Measurements from ENCODE around the gene NOL6. TPM values are rescaled to one million over a fixed set of nuclear protein-coding genes. Genes with fewer than 3 reads are reported as not detected.
A peak's percentile ranks its signal among the peaks of the same experiment; 100 is the strongest.

NOL6 gene
- total and polyA plus RNA-seq, 9 of the 15 experiments (the other 6 are each of a cell fraction or from before 2014, with no cell fraction given): 7.7 to 58.9 (median 27.0) TPM

DNA sequence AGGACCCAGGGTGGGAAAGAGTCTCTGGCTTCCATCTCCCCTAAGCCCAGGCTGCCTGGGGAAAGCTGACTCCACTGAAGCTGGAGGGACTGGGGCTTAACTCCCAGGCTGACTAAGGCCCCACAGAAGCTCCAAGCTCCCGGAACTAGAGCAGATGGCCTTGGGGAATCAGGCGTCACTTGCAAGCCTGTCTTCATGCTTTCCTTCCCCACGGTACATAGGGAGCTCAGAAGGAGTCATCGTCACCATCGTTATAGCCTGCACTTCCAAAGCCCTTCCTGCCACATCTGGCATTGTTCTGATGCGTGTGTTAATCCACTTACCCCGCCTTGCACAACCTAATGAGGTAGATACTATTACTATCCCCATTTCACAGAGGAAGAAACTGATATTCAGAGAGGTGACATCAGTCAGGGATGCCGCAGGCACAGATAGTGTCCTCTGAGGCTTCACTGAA, 37.9 kb downstream of the NOL6 start:
- Histone ChIP-seq H3K4me1 (replicated peaks in 1 of 2; ENCODE audit: control insufficient read depth in 2 of 2, insufficient read depth in 2 of 2, low read length in 2 of 2) (peaks cover 44 to 49% of the 10 kb centered on the region in 2 experiments), H3K4me2 (ENCODE audit: insufficient read depth, low read length) (no peak overlapping the region), H3K79me2 (ENCODE audit: control insufficient read depth, insufficient read depth, low read length) (no peaks in the 10 kb centered on the region), H3K9me3 (replicated peaks; ENCODE audit: control insufficient read depth, insufficient read depth, low read depth, low read length) (no peaks in the 10 kb centered on the region), H2AFZ (ENCODE audit: low read depth, low read length) (peak overlapping the region; percentile 75), H3K9me1 (ENCODE audit: control insufficient read depth, insufficient read depth, low read length) (no peaks in the 10 kb centered on the region), H4K20me1 (replicated peaks; ENCODE audit: control insufficient read depth, insufficient read depth, low read length) (no peaks in the 10 kb centered on the region), H3K9ac (ENCODE audit: insufficient read depth in 1 of 2, low read depth in 2 of 2, low read length in 2 of 2) (peak overlapping the region in 1 of 2 experiments; percentile 82; a peak in 2 of 4 replicates), H3K27me3 (ENCODE audit: control insufficient read depth in 2 of 2, insufficient read depth in 2 of 2, low read length in 2 of 2) (no peaks in the 10 kb centered on the region), H3K36me3 (ENCODE audit: control insufficient read depth, insufficient read depth, low read length) (no peaks in the 10 kb centered on the region), H3K4me3 (no peak overlapping the region), H3K27ac (ENCODE audit: extremely low read depth, low read depth, low read length) (no peak overlapping the region; the same call in 2 of the 3 replicates)
- POLR2A ChIA-PET: interaction anchor here (0.5 to 1.3 kb wide), 2 partner anchors 16 to 21 kb away, joined by 3 read pairs; no protein-coding TSS in a partner anchor
- FAIRE-seq: peak; percentile 52
- intact Hi-C loops (cut with micrococcal nuclease): no loop called here
- 64% methylated on average over 8 of the region's 8 CpGs for WGBS (ENCODE audit: insufficient coverage, low coverage, missing lambda C conversion rate)
- DNase-seq (ENCODE audit: extremely low read depth in 1 of 4, low spot score in 3 of 4): no peak
- no TSS peak for BruUV-seq (replicated peaks)
- no peak; the same call in 2 of the 3 replicates for ATAC-seq
- CTCF ChIA-PET (ENCODE audit: low intra/inter-chr PET ratio): no interaction called here
- in situ Hi-C loops (cut with MboI): no loop called here
- TF ChIP-seq MYC (IDR thresholded peaks at IDR 0.05; ENCODE audit: low read depth, low read length): no peak
- no peak for TF ChIP-seq MYC (CRISPR knock-in tag; IDR thresholded peaks at IDR 0.05; ENCODE audit: borderline replicate concordance, low read depth)
- TF ChIP-seq TARDBP (IDR thresholded peaks at IDR 0.05): no peak
- TF ChIP-seq KDM1A (IDR thresholded peaks at IDR 0.05): peak in 1 of 2 experiments; percentile 58; a peak in 1 of 4 replicates
- no peak for TF ChIP-seq SIRT6 (IDR thresholded peaks at IDR 0.05; ENCODE audit: low read depth, low read length)
- no peak for TF ChIP-seq NUFIP1 (IDR thresholded peaks at IDR 0.05; ENCODE audit: partially characterized antibody)
- TF ChIP-seq NCOR1 (IDR thresholded peaks at IDR 0.05): no peak
- TF ChIP-seq, protein P1, sequence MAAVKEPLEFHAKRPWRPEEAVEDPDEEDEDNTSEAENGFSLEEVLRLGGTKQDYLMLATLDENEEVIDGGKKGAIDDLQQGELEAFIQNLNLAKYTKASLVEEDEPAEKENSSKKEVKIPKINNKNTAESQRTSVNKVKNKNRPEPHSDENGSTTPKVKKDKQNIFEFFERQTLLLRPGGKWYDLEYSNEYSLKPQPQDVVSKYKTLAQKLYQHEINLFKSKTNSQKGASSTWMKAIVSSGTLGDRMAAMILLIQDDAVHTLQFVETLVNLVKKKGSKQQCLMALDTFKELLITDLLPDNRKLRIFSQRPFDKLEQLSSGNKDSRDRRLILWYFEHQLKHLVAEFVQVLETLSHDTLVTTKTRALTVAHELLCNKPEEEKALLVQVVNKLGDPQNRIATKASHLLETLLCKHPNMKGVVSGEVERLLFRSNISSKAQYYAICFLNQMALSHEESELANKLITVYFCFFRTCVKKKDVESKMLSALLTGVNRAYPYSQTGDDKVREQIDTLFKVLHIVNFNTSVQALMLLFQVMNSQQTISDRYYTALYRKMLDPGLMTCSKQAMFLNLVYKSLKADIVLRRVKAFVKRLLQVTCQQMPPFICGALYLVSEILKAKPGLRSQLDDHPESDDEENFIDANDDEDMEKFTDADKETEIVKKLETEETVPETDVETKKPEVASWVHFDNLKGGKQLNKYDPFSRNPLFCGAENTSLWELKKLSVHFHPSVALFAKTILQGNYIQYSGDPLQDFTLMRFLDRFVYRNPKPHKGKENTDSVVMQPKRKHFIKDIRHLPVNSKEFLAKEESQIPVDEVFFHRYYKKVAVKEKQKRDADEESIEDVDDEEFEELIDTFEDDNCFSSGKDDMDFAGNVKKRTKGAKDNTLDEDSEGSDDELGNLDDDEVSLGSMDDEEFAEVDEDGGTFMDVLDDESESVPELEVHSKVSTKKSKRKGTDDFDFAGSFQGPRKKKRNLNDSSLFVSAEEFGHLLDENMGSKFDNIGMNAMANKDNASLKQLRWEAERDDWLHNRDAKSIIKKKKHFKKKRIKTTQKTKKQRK (IDR thresholded peaks at IDR 0.05; ENCODE audit: borderline replicate concordance, low read depth, low read length): no peak
- 0 out of 2 replicates have a peak, but pooled peaks have one; percentile 40 for TF ChIP-seq HDAC2 (IDR thresholded peaks at IDR 0.05)
- TF ChIP-seq TSHZ1 (CRISPR knock-in tag; IDR thresholded peaks at IDR 0.05): no peak
- 0 out of 4 replicates have a peak, but pooled peaks of 1 of the 2 experiments have one; percentile 13 for TF ChIP-seq RCOR1 (IDR thresholded peaks at IDR 0.05; ENCODE audit: borderline replicate concordance in 1 of 2, low read depth in 2 of 2, low read length in 2 of 2)
- TF ChIP-seq, protein P2, sequence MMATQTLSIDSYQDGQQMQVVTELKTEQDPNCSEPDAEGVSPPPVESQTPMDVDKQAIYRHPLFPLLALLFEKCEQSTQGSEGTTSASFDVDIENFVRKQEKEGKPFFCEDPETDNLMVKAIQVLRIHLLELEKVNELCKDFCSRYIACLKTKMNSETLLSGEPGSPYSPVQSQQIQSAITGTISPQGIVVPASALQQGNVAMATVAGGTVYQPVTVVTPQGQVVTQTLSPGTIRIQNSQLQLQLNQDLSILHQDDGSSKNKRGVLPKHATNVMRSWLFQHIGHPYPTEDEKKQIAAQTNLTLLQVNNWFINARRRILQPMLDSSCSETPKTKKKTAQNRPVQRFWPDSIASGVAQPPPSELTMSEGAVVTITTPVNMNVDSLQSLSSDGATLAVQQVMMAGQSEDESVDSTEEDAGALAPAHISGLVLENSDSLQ (IDR thresholded peaks at IDR 0.05): no peak
- no peak for TF ChIP-seq SMARCC2 (IDR thresholded peaks at IDR 0.05; ENCODE audit: low read depth)
- no peak for TF ChIP-seq RUNX1 (IDR thresholded peaks at IDR 0.05; ENCODE audit: low read depth)
- TF ChIP-seq NFYB (IDR thresholded peaks at IDR 0.05; ENCODE audit: extremely low read depth, insufficient read length): no peak
- no peak for TF ChIP-seq ZFX (CRISPR knock-in tag; IDR thresholded peaks at IDR 0.05)
